Chondrocyte (in vitro differentiated cells): ENCODE results near the gene TEX47. TPM values are rescaled to one million over a fixed set of nuclear protein-coding genes. Genes with fewer than 3 reads are reported as not detected.

Experiments used
- DNase-seq: peaks from one replicate; pipeline ENCODE4 v3.0.0; 2021; ENCODE audit warnings: mixed read lengths, low spot score
- H3K27ac Mint-ChIP-seq: one replicate; pipeline ENCODE4 v1.8.0; 2021; ENCODE audit warnings: mild to moderate bottlenecking, moderate library complexity, mixed read lengths; ENCODE audit not compliant: unreplicated experiment
- H3K27me3 Mint-ChIP-seq: 2 replicates; pipeline ENCODE4 v1.8.0; 2021; ENCODE audit warnings: low read depth, mixed read lengths
- H3K36me3 Mint-ChIP-seq: 2 replicates; pipeline ENCODE4 v1.8.0; 2021; ENCODE audit warnings: low read depth, mixed read lengths
- H3K4me1 Mint-ChIP-seq: 2 replicates; pipeline ENCODE4 v1.8.0; 2021; ENCODE audit warnings: low read depth, mild to moderate bottlenecking, mixed read lengths
- H3K4me3 Mint-ChIP-seq: one replicate; pipeline ENCODE4 v1.8.0; 2021; ENCODE audit warnings: mild to moderate bottlenecking, moderate library complexity, mixed read lengths; ENCODE audit not compliant: unreplicated experiment
- H3K9me3 Mint-ChIP-seq: 2 replicates; pipeline ENCODE4 v1.8.0; 2021; ENCODE audit warnings: low read depth, mixed read lengths
- CTCF ChIP-seq: fragments of 200-600 bp; sonication (generic); IDR thresholded peaks from 2 replicates; pipeline ENCODE4 v1.5.0; 2021; ENCODE audit warnings: antibody characterized with exemption, mild to moderate bottlenecking, moderate library complexity
- total RNA-seq: library from RNA; stranded (reverse); gene quantifications from 3 replicates; pipeline ENCODE4 v1.2.1, GENCODE V29; 2021

TEX47 gene
- total RNA-seq, 1 donor from 2014 or later, result not detected

GRCh38 chr7:88789480-88790064 is 6.0 kb downstream of the TEX47 start:
- Mint-ChIP-seq H3K27ac (no peak overlapping the region), H3K9me3 (no peaks in the 10 kb centered on the region), H3K4me3 (no peak overlapping the region), H3K36me3 (no peaks in the 10 kb centered on the region), H3K4me1 (no peaks in the 10 kb centered on the region), H3K27me3 (peaks cover 22% of the 10 kb centered on the region)
- no peak for DNase-seq
- peak; percentile 89 for TF ChIP-seq CTCF

- Mint-ChIP-seq H3K4me3 (no peak overlapping the region), H3K27ac (no peak overlapping the region), H3K27me3 (peaks cover 19% of the 10 kb centered on the region), H3K9me3 (no peaks in the 10 kb centered on the region), H3K36me3 (no peaks in the 10 kb centered on the region), H3K4me1 (no peaks in the 10 kb centered on the region)
- no peak for DNase-seq
- TF ChIP-seq CTCF, result no peak
Observed at GRCh38 chr7:88787777-88788176, 7.8 kb downstream of the TEX47 start.

GRCh38 chr7:88775838-88776237 is 19.7 kb downstream of the TEX47 start:
- no peak for TF ChIP-seq CTCF
- no peak overlapping the region for H3K4me3 Mint-ChIP-seq
- H3K36me3 Mint-ChIP-seq, result no peaks in the 10 kb centered on the region
- no peak for DNase-seq
- H3K4me1 Mint-ChIP-seq, result no peaks in the 10 kb centered on the region
- no peaks in the 10 kb centered on the region for H3K9me3 Mint-ChIP-seq
- no peak overlapping the region for H3K27ac Mint-ChIP-seq
- no peaks in the 10 kb centered on the region for H3K27me3 Mint-ChIP-seq

GRCh38 chr7:88772776-88773175 is 22.8 kb downstream of the TEX47 start:
- TF ChIP-seq CTCF, result no peak
- Mint-ChIP-seq H3K27ac (no peak overlapping the region), H3K4me1 (no peaks in the 10 kb centered on the region), H3K4me3 (no peak overlapping the region), H3K9me3 (no peaks in the 10 kb centered on the region), H3K27me3 (peaks cover 4% of the 10 kb centered on the region), H3K36me3 (no peaks in the 10 kb centered on the region)
- DNase-seq, result no peak

- Mint-ChIP-seq H3K27ac (no peak overlapping the region), H3K4me1 (no peaks in the 10 kb centered on the region), H3K27me3 (peaks cover 11% of the 10 kb centered on the region), H3K36me3 (no peaks in the 10 kb centered on the region), H3K9me3 (no peaks in the 10 kb centered on the region), H3K4me3 (no peak overlapping the region)
- DNase-seq, result no peak
- TF ChIP-seq CTCF, result no peak
Observed at GRCh38 chr7:88771417-88771816, 24.1 kb downstream of the TEX47 start.
